MM.1S (cell line): ENCODE measurements around the gene AK4.
A peak's percentile ranks its signal among the peaks of the same experiment; 100 is the strongest.

Source experiments
- DNase-seq: peaks from one replicate; pipeline ENCODE4 v3.0.0-alpha.2; 2015
- H2AFZ ChIP-seq: fragments of 300-600 bp; sonication (generic); 2 replicates; pipeline ENCODE4 v1.6.0; 2016; ENCODE audit warnings: antibody characterized with exemption, low read length
- H3F3A ChIP-seq: fragments of 300-600 bp; sonication (generic); 2 replicates; pipeline ENCODE4 v1.6.1; 2016; ENCODE audit warnings: mild to moderate bottlenecking, antibody characterized with exemption, low read length, moderate library complexity, mixed read lengths; ENCODE audit not compliant: insufficient read depth
- H3K27ac ChIP-seq: fragments of 300-600 bp; sonication (generic); 2 replicates; pipeline ENCODE4 v1.5.1; 2016; ENCODE audit warnings: mild to moderate bottlenecking, low read length
- H3K27me3 ChIP-seq: fragments of 300-600 bp; sonication (generic); replicated peaks from 2 replicates; pipeline ENCODE4 v1.6.0; 2016; ENCODE audit warnings: low read length; ENCODE audit not compliant: insufficient read depth
- H3K36me3 ChIP-seq: fragments of 300-600 bp; sonication (generic); replicated peaks from 2 replicates; pipeline ENCODE4 v1.6.1; 2016; ENCODE audit warnings: mild to moderate bottlenecking, low read length, mixed read lengths; ENCODE audit not compliant: insufficient read depth
- H3K4me1 ChIP-seq: fragments of 300-600 bp; sonication (generic); 2 replicates; pipeline ENCODE4 v1.6.1; 2016; ENCODE audit warnings: low read length, mixed read lengths
- H3K4me2 ChIP-seq: fragments of 300-600 bp; sonication (generic); 2 replicates; pipeline ENCODE4 v1.6.0; 2016; ENCODE audit warnings: low read depth, low read length
- H3K4me3 ChIP-seq: fragments of 300-600 bp; sonication (generic); 2 replicates; pipeline ENCODE4 v1.5.1; 2016; ENCODE audit warnings: low read length, mixed read lengths
- H3K79me2 ChIP-seq: fragments of 300-600 bp; sonication (generic); 2 replicates; pipeline ENCODE4 v1.6.1; 2016; ENCODE audit warnings: mixed run types, low read length, mixed read lengths
- H3K9ac ChIP-seq: fragments of 300-600 bp; sonication (generic); 2 replicates; pipeline ENCODE4 v1.6.1; 2016; ENCODE audit warnings: low read length, mixed read lengths
- H3K9me2 ChIP-seq: fragments of 300-600 bp; sonication (generic); replicated peaks from 2 replicates; pipeline ENCODE4 v1.6.1; 2016; ENCODE audit warnings: mild to moderate bottlenecking, low read length, mixed read lengths; ENCODE audit not compliant: insufficient read depth
- H3K9me3 ChIP-seq: fragments of 300-600 bp; sonication (generic); replicated peaks from 2 replicates; pipeline ENCODE4 v1.6.1; 2016; ENCODE audit warnings: mild to moderate bottlenecking, low read length, mixed read lengths; ENCODE audit not compliant: insufficient read depth
- H4K20me1 ChIP-seq: fragments of 300-600 bp; sonication (generic); 2 replicates; pipeline ENCODE4 v1.6.1; 2016; ENCODE audit warnings: mild to moderate bottlenecking, low read length, moderate library complexity, mixed read lengths; ENCODE audit not compliant: insufficient read depth
- CTCF ChIP-seq: fragments of 300-600 bp; sonication (generic); IDR thresholded peaks from 2 replicates; pipeline ENCODE4 v1.5.1; 2016; ENCODE audit warnings: antibody characterized with exemption, low read length, mixed read lengths
- EZH2 ChIP-seq: fragments of 300-600 bp; sonication (generic); optimal IDR thresholded peaks from 2 replicates; pipeline ENCODE3; 2017; ENCODE audit warnings: low read depth, mild to moderate bottlenecking, antibody characterized with exemption, low read length, mixed read lengths
- EZH2phosphoT487 ChIP-seq: fragments of 300-600 bp; sonication (generic); IDR thresholded peaks from 2 replicates; pipeline ENCODE4 v1.6.1; 2018; ENCODE audit warnings: antibody characterized with exemption, low read length

AK4 gene

DNA sequence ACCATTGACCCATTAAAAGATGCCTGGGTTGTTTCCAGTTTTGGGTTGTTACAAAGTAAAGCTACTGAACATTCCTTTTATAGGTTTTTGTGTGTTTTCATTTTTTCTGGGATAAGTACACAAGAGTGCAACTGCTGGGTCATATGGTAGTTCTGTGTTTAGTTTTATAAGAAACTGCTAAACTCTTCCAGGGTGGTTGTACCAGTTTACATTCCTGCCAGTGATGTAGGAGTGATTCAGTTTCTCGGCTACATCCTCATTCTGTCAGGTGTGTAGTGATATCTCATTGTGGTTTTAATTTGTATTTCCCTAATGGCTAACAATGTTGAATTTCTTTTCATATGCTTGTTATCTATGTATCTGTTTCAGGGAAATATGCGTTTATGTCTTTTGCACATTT, 102.8 kb downstream of the AK4 start:
- H3K79me2 ChIP-seq: no peaks in the 10 kb centered on the region
- H2AFZ ChIP-seq: no peak overlapping the region
- no peak overlapping the region for H3K4me2 ChIP-seq
- no peak overlapping the region for H3K9ac ChIP-seq
- no peak for DNase-seq
- no peaks in the 10 kb centered on the region for H3K36me3 ChIP-seq
- H3K9me2 ChIP-seq: no peaks in the 10 kb centered on the region
- TF ChIP-seq EZH2phosphoT487 (no peak), CTCF (no peak), EZH2 (no peak)
- H3K4me3 ChIP-seq: no peak overlapping the region
- H3K9me3 ChIP-seq: no peaks in the 10 kb centered on the region
- no peaks in the 10 kb centered on the region for H4K20me1 ChIP-seq
- no peak overlapping the region for H3K27ac ChIP-seq
- H3K4me1 ChIP-seq: peaks cover 10% of the 10 kb centered on the region; the same call in 1 of the 2 replicates
- H3K27me3 ChIP-seq: no peaks in the 10 kb centered on the region
- H3F3A ChIP-seq: no peaks in the 10 kb centered on the region

- no peaks in the 10 kb centered on the region for H3F3A ChIP-seq
- H3K9ac ChIP-seq: peak overlapping the region; percentile 62
- H3K4me3 ChIP-seq: peak overlapping the region; percentile 76
- no peak overlapping the region for H3K27ac ChIP-seq
- no peak for TF ChIP-seq EZH2
- TF ChIP-seq EZH2phosphoT487: no peak
- TF ChIP-seq CTCF: no peak
- H4K20me1 ChIP-seq: no peaks in the 10 kb centered on the region
- H3K79me2 ChIP-seq: no peaks in the 10 kb centered on the region
- no peaks in the 10 kb centered on the region for H3K27me3 ChIP-seq
- peak overlapping the region; percentile 80 for H3K4me2 ChIP-seq
- peak overlapping the region; percentile 79 for H2AFZ ChIP-seq
- no peaks in the 10 kb centered on the region for H3K9me3 ChIP-seq
- H3K9me2 ChIP-seq: no peaks in the 10 kb centered on the region
- no peaks in the 10 kb centered on the region for H3K36me3 ChIP-seq
- no peak for DNase-seq
- H3K4me1 ChIP-seq: peaks cover 10% of the 10 kb centered on the region; the same call in 1 of the 2 replicates
Observed at GRCh38 chr1:65253800-65254319, 105.9 kb downstream of the AK4 start.

- peak; percentile 93 for DNase-seq
- Histone ChIP-seq H2AFZ (peak overlapping the region; percentile 96), H3K27me3 (no peaks in the 10 kb centered on the region), H3K27ac (peak overlapping the region; percentile 41; the same call in 1 of the 2 replicates), H3K9me2 (no peaks in the 10 kb centered on the region), H3K36me3 (no peaks in the 10 kb centered on the region), H3K4me3 (peak overlapping the region; percentile 96), H3F3A (no peaks in the 10 kb centered on the region), H3K79me2 (no peaks in the 10 kb centered on the region), H3K4me1 (peaks cover 10% of the 10 kb centered on the region; the same call in 1 of the 2 replicates), H3K9me3 (no peaks in the 10 kb centered on the region), H3K9ac (peak overlapping the region; percentile 69; the same call in 1 of the 2 replicates), H4K20me1 (no peaks in the 10 kb centered on the region), H3K4me2 (peak overlapping the region; percentile 98)
- TF ChIP-seq CTCF (no peak), EZH2phosphoT487 (no peak), EZH2 (no peak)
Observed at GRCh38 chr1:65254320-65255034, 106.5 kb downstream of the AK4 start.
